HEK293 (cell line): ENCODE data around the gene CPT1C.

Source experiments
- CTCF ChIA-PET: fragments of 350-600 bp; formaldehyde crosslinking; extraction: SDS; loops from one replicate; lab custom pipeline; 2021; ENCODE audit warnings: antibody characterized with exemption; lab: Yijun Ruan, JAX
- POLR2A ChIA-PET: fragments of 300-600 bp; formaldehyde crosslinking; extraction: SDS; loops from one replicate; lab custom pipeline; 2020; ENCODE audit warnings: antibody characterized with exemption, inconsistent platforms; lab: Yijun Ruan, JAX
- H3K27ac ChIP-seq: fragments of 200-500 bp; sonication (Bioruptor generic); 2 replicates; pipeline ENCODE4 v1.5.1; 2014; ENCODE audit warnings: low read depth, low read length, control low read depth, inconsistent platforms; ENCODE audit errors: extremely low read depth
- H3K36me3 ChIP-seq, 2 experiments: fragments of 200-500 bp in 1 of 2; sonication (Bioruptor generic) in 1 of 2; 1 replicate in 1 of 2; 2 replicates in 1 of 2; pipeline ENCODE4 v1.5.1; 2014 to 2017; ENCODE audit warnings: inconsistent platforms in 2 of 2, low read length in 2 of 2; ENCODE audit not compliant: control insufficient read depth in 2 of 2, insufficient read depth in 1 of 2
- H3K4me1 ChIP-seq: fragments of 200-500 bp; sonication (Bioruptor generic); 2 replicates; pipeline ENCODE4 v1.5.1; 2014; ENCODE audit warnings: mild to moderate bottlenecking, low read length, inconsistent platforms; ENCODE audit not compliant: control insufficient read depth, insufficient read depth
- H3K4me3 ChIP-seq: 2 replicates; pipeline ENCODE4 v1.5.1; 2011; ENCODE audit warnings: low read depth, mild to moderate bottlenecking, control low read depth, low read length, moderate library complexity
- H3K9me3 ChIP-seq: fragments of 200-500 bp; sonication (Bioruptor generic); 2 replicates; pipeline ENCODE4 v1.5.1; 2014; ENCODE audit warnings: low read depth, low read length, inconsistent platforms; ENCODE audit not compliant: control insufficient read depth, insufficient read depth
- AEBP2 ChIP-seq: fragments of 450-650 bp; formaldehyde crosslinking; IDR thresholded peaks from 2 replicates; pipeline ENCODE4 v1.5.1; 2016; ENCODE audit warnings: missing biosample characterization, missing genetic modification characterization, borderline replicate concordance
- GFI1B ChIP-seq: fragments of 450-650 bp; formaldehyde crosslinking; IDR thresholded peaks from 2 replicates; pipeline ENCODE4 v1.5.1; 2016; ENCODE audit warnings: missing biosample characterization, missing genetic modification characterization
- HOXD13 ChIP-seq: sonication (generic); formaldehyde crosslinking; IDR thresholded peaks from 2 replicates; pipeline ENCODE4 v1.8.0; 2022; ENCODE audit warnings: missing genetic modification reagents, borderline replicate concordance
- KLF1 ChIP-seq: fragments of 450-650 bp; formaldehyde crosslinking; IDR thresholded peaks from 2 replicates; pipeline ENCODE4 v1.5.1; 2016; ENCODE audit warnings: missing biosample characterization, missing genetic modification characterization
- RBAK ChIP-seq: fragments of 450-650 bp; formaldehyde crosslinking; IDR thresholded peaks from 2 replicates; pipeline ENCODE4 v1.5.1; 2016; ENCODE audit warnings: missing biosample characterization, missing genetic modification characterization
- SP2 ChIP-seq: fragments of 450-650 bp; formaldehyde crosslinking; IDR thresholded peaks from 2 replicates; pipeline ENCODE4 v1.5.1; 2016; ENCODE audit warnings: missing biosample characterization, missing genetic modification characterization
- SP3 ChIP-seq: fragments of 450-650 bp; formaldehyde crosslinking; IDR thresholded peaks from 2 replicates; pipeline ENCODE4 v1.5.1; 2016; ENCODE audit warnings: missing biosample characterization, missing genetic modification characterization
- YY2 ChIP-seq: fragments of 450-650 bp; formaldehyde crosslinking; IDR thresholded peaks from 2 replicates; pipeline ENCODE4 v1.5.1; 2016; ENCODE audit warnings: missing biosample characterization, missing genetic modification characterization
- ZBTB17 ChIP-seq: fragments of 450-650 bp; formaldehyde crosslinking; IDR thresholded peaks from 2 replicates; pipeline ENCODE4 v1.5.1; 2016; ENCODE audit warnings: missing biosample characterization, missing genetic modification characterization
- ZBTB26 ChIP-seq: fragments of 450-650 bp; formaldehyde crosslinking; optimal IDR thresholded peaks from 2 replicates; pipeline ENCODE3; 2016; ENCODE audit warnings: missing biosample characterization, mild to moderate bottlenecking, missing genetic modification characterization
- ZBTB44 ChIP-seq: fragments of 450-650 bp; IDR thresholded peaks from 2 replicates; pipeline ENCODE4 v1.5.1; 2018; ENCODE audit warnings: missing biosample characterization, mild to moderate bottlenecking, missing genetic modification characterization
- ZBTB49 ChIP-seq: fragments of 450-650 bp; formaldehyde crosslinking; IDR thresholded peaks from 2 replicates; pipeline ENCODE4 v1.5.1; 2016; ENCODE audit warnings: missing biosample characterization, missing genetic modification characterization, low read depth
- ZBTB8A ChIP-seq: fragments of 450-650 bp; formaldehyde crosslinking; IDR thresholded peaks from 2 replicates; pipeline ENCODE4 v1.5.1; 2016; ENCODE audit warnings: missing biosample characterization, missing genetic modification characterization
- ZNF10 ChIP-seq: fragments of 450-650 bp; formaldehyde crosslinking; IDR thresholded peaks from 2 replicates; pipeline ENCODE4 v1.5.1; 2017; ENCODE audit warnings: missing biosample characterization, missing genetic modification characterization
- ZNF112 ChIP-seq: fragments of 450-650 bp; formaldehyde crosslinking; IDR thresholded peaks from 2 replicates; pipeline ENCODE4 v1.5.0; 2017; ENCODE audit warnings: missing biosample characterization, missing genetic modification characterization
- ZNF324 ChIP-seq: fragments of 450-650 bp; formaldehyde crosslinking; IDR thresholded peaks from 2 replicates; pipeline ENCODE4 v1.5.1; 2016; ENCODE audit warnings: missing biosample characterization, missing genetic modification characterization
- ZNF341 ChIP-seq: fragments of 450-650 bp; formaldehyde crosslinking; IDR thresholded peaks from 2 replicates; pipeline ENCODE4; 2016; ENCODE audit warnings: low read depth, missing biosample characterization, missing genetic modification characterization
- ZNF37A ChIP-seq: fragments of 450-650 bp; IDR thresholded peaks from 2 replicates; pipeline ENCODE4 v1.5.1; 2018; ENCODE audit warnings: missing biosample characterization, missing genetic modification characterization
- ZNF426 ChIP-seq: fragments of 450-650 bp; formaldehyde crosslinking; IDR thresholded peaks from 2 replicates; pipeline ENCODE4 v1.5.1; 2017; ENCODE audit warnings: missing biosample characterization, missing genetic modification characterization, mild to moderate bottlenecking, inconsistent platforms, moderate library complexity
- ZNF48 ChIP-seq: fragments of 450-650 bp; formaldehyde crosslinking; IDR thresholded peaks from 2 replicates; pipeline ENCODE4 v1.5.1; 2016; ENCODE audit warnings: missing biosample characterization, missing genetic modification characterization
- ZNF596 ChIP-seq: fragments of 450-650 bp; IDR thresholded peaks from 2 replicates; pipeline ENCODE4 v1.5.0; 2018; ENCODE audit warnings: missing biosample characterization, mild to moderate bottlenecking, missing genetic modification characterization, moderate library complexity
- ZNF624 ChIP-seq: fragments of 450-650 bp; formaldehyde crosslinking; IDR thresholded peaks from 2 replicates; pipeline ENCODE4 v1.5.1; 2017; ENCODE audit warnings: missing biosample characterization, missing genetic modification characterization
- ZNF707 ChIP-seq: fragments of 450-650 bp; formaldehyde crosslinking; IDR thresholded peaks from 2 replicates; pipeline ENCODE4 v1.5.1; 2016; ENCODE audit warnings: missing biosample characterization, missing genetic modification characterization
- ZNF830 ChIP-seq: fragments of 450-650 bp; IDR thresholded peaks from 2 replicates; pipeline ENCODE4 v1.5.0; 2018; ENCODE audit warnings: missing biosample characterization, missing genetic modification characterization, low read depth, mild to moderate bottlenecking, moderate library complexity

The CPT1C gene

GRCh38 chr19:49705919-49706318 lies 15.0 kb downstream of the CPT1C start:
- no peak for TF ChIP-seq ZNF596 (tag by site-specific recombination)
- no peak for TF ChIP-seq ZNF48
- TF ChIP-seq GFI1B, result no peak
- no peak for TF ChIP-seq ZNF324 (tag by site-specific recombination)
- ChIA-PET CTCF (interaction anchor here (0.6 to 1.6 kb wide), 2 partner anchors 12 to 41 kb away, joined by 3 to 4 read pairs; no protein-coding TSS in a partner anchor), POLR2A (no interaction called here)
- Histone ChIP-seq H3K9me3 (no peaks in the 10 kb centered on the region), H3K4me3 (no peak overlapping the region), H3K4me1 (no peaks in the 10 kb centered on the region), H3K27ac (no peak overlapping the region), H3K36me3 (no peaks in the 10 kb centered on the region; a peak in 1 of 3 replicates)

GRCh38 chr19:49710372-49710951 lies 19.5 kb downstream of the CPT1C start:
- CTCF ChIA-PET, result no interaction called here

GRCh38 chr19:49712397-49712859 lies 21.5 kb downstream of the CPT1C start:
- H3K4me3 ChIP-seq, result no peak overlapping the region
- ChIA-PET POLR2A (interaction anchor here (0.6 kb wide), 1 partner anchor 1331 kb away, joined by 3 read pairs; no protein-coding TSS in a partner anchor), CTCF (interaction anchor here (0.6 kb wide), 1 partner anchor 34 kb away, joined by 3 read pairs; no protein-coding TSS in a partner anchor)
- no peaks in the 10 kb centered on the region for H3K36me3 ChIP-seq
- H3K27ac ChIP-seq, result no peak overlapping the region
- no peaks in the 10 kb centered on the region for H3K4me1 ChIP-seq
- no peaks in the 10 kb centered on the region for H3K9me3 ChIP-seq
- TF ChIP-seq ZNF37A (tag by site-specific recombination) (no peak), ZNF112 (tag by site-specific recombination) (no peak), AEBP2 (no peak), ZNF341 (tag by site-specific recombination) (no peak), ZNF10 (tag by site-specific recombination) (no peak), ZNF830 (tag by site-specific recombination) (no peak), SP3 (tag by site-specific recombination) (peak; percentile 88), ZBTB8A (no peak), ZBTB44 (no peak), ZNF707 (tag by site-specific recombination) (no peak), RBAK (tag by site-specific recombination) (no peak), ZBTB17 (tag by site-specific recombination) (peak; percentile 82), ZNF624 (tag by site-specific recombination) (no peak), ZBTB26 (tag by site-specific recombination) (no peak), HOXD13 (CRISPR knock-in tag) (no peak), KLF1 (tag by site-specific recombination) (peak; percentile 100), ZNF426 (no peak), SP2 (tag by site-specific recombination) (peak; percentile 30; the same call in 1 of the 2 replicates)

More at GRCh38 chr19:49710372-49710951, 19.5 kb downstream of the CPT1C start:
- no peaks in the 10 kb centered on the region for H3K36me3 ChIP-seq
- no peaks in the 10 kb centered on the region for H3K4me1 ChIP-seq
- H3K9me3 ChIP-seq, result no peaks in the 10 kb centered on the region
- POLR2A ChIA-PET, result no interaction called here
- H3K4me3 ChIP-seq, result no peak overlapping the region
- H3K27ac ChIP-seq, result no peak overlapping the region
- TF ChIP-seq YY2 (tag by site-specific recombination) (0 out of 2 replicates have a peak, but pooled peaks have one; percentile 54), ZBTB49 (tag by site-specific recombination) (no peak)
